Activated CD4-positive, alpha-beta T cell treated with anti-CD3 and anti-CD28 coated beads, Interleukin-2, Interleukin-4, amounts not matched to agents 100 ng/mL and 50 ng/mL, durations not matched to agents 16 hours and 8 hours (primary cell): ENCODE measurements around the gene CLIC1.

Experiments used
- DNase-seq: peaks from one replicate; pipeline ENCODE4 v3.0.0-alpha.2; 2020; ENCODE audit warnings: low spot score

The CLIC1 gene

DNA sequence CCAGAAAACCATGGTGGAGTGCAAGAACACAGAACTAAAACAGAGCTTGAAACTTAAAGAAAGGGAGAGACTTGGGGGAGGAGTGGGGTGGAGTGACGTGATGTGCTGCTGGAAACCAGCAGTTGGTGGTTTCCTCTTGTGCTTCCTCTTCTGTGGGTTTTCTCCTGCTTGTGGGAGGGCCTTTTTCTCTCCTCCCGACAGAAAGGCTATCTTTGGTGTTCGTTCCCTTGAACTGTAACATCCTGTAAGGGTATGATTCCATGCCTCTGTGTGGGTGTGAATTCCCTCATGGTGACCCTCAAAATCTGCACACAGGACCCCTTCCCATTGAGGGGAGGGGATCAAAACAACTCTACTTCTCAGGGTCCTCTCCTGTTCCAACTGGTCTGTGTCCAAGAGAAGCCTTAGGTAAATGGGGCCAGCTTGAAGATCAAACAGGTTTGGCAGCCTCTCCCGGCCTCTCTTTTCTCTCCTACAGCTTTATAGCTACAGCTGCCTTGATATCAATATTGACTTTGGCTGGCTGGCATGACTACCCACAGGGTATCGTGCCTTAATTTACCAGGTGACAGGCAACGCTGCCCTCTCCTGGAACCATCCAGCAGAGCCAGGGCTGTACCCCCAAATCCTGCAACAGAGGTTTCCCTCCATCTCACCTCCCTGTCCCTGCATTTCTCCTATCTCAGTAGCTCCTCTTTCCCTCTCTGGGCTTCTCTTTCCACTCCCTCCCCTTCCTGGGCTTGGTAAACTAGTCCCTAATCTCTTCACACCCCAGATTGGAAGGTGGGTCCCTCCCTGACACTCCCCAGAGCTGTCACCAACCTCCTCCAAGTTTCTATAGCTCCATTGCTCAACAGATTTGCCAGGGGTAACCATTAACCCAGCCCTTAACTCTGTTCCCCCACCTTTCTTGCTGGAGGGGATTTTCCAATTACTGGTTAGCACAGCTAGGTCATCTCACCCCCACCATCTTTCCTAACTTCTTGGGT, 2.0 kb upstream of the CLIC1 start:
- peak; percentile 86 for DNase-seq

DNA sequence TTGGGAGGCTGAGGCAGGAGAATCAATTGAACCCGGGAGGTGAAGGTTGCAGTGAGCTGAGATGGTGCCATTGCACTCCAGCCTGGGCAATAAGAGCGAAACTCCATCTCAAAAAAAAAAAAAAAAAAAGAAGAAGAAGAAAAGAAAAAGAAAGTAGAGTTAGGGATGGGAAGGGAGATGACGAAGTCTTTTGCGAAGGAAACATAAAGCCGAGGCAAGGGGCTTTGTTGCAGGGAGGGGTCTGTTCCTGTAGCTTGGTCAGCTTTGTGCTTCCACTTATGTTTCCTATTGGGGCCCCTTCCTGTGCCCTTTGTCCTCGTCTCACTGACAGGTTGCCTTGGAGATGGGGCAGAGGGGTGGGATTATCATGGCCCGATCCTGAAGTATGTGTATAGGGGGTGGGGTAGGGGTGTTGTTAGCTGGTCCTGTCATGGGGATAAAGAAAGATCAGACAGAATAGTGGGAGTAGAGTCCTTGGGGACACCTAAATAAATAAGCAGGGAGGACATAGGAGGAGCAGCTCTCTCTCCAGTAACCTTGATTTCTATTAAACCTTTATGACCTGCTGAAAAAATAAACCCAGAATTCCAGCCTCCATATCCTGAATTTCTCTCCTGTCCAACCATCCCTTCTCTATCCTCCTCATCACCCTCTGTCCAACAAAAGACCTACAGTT, 1.1 kb upstream of the CLIC1 start:
- DNase-seq, result peak; percentile 35

DNA sequence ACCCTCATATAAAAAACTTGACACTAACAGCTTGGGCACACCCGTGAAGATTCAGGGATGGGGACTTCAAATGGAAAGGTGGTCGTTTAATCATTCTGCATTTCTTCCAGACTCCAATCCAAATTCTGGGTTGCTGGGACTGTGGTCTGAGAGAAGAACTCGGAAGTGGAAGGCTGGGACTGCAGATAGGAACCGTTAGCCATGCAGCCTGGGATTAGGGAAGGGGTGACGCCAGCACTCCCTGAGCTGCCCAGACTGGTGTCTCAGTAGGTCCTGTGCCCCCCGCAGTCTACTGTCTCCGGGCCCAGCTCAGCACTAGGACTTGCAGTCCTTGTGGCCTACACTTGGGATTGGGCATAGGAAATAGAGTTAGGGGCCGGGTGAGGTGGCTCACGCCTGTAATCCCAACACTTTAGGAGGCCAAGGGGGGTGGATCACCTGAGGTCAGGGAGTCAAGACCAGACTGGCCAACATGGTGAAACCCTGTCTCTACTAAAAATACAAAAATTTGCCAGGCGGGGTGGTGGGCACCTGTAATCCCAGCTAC, 511 bp upstream of the CLIC1 start:
- no peak for DNase-seq

DNA sequence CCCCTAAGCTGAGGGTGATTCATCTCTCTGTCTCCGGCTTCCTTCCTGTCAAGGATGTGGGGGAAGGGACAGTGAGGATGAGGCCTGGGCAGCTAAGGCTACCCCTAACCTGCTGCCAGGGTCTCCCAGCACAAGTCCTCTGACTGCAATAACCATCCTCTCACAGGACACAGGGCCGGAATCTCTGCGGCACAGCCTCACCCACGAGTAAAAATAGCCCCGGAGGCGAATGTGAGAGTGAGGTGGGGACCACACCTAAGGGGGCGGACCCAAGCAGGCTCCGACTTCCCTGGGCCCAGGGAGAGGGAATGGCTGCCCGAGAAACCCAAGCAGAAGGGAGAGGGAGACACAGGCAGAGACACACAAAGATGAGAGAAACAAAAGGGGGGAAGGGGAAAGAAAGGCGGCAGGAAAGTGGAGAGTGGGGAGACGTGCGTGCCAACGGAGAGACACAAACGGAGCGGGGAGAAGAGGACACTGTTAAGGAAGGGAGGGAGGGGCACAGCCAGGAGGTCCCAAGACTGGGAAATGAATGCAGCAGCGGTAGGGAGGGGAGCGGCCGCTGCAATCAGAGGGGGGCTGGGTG, 1.4 kb downstream of the CLIC1 start:
- peak; percentile 82 for DNase-seq

DNA sequence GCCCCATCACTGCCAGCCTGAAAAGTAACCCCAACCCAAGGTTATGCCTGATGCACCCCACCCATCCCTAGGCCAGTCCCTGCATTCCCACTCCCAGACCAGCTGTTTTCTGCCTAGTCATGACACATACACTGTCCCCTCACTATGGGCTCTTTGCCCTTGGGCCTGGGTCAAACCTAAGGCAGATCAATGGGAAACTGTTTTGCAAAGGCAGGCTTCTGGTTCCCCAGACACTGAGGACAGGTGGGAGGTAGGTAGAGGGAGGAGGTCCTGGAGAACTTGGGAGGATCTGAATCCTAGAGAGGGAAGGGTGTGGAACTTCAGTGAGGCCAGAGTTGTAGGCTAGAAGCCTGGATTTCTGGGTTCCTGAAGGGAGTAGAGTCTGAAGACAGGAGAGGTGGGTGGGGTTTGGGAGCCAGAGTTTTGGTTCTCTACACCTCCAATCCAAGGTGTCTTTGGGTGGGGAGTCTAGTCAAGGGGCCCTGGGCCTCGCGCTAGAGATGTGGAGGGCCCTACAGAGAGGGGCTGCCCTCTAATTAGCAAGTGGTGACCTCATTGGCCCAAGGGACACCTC, 2.0 kb downstream of the CLIC1 start:
- DNase-seq, result no peak

DNA sequence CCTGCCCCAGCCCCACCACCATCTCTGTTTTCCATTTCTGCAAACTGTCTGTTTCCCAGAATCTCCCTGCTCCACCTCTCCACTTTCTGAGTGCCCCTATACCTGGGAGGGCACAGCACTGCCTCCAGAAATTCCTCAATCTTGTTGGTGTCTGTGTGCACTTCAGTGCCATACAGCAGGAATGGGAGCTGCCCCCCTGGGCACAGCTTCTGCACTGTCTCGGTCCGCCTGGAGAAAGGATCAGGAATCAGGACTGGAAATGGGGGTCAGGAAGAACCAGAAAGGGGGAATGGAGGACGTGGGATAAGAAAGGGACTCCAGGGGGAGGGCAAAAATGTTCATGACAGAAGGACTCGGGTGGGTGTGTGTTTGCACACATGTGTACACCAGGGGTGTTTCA, 2.6 kb downstream of the CLIC1 start:
- DNase-seq, result no peak

DNA sequence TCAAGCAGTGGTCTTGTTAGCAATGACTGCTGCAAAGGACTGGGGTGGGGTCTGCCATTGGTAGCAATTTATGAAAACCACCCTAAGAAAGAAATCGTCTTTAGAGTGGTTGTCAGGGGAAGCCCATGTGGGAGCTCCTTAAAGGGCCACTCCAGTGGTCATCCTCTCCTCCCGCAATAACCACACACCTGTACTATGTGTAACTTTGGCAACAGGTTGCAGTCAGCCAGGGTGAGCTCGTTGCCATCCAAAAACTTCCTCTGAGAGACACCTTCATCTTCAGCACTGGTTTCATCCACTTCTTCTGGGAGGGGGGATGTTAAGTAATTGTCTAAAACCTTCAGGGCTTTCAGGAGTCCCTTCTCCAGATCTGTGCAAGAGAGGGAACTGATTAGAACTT, 4.3 kb downstream of the CLIC1 start:
- DNase-seq, result no peak

DNA sequence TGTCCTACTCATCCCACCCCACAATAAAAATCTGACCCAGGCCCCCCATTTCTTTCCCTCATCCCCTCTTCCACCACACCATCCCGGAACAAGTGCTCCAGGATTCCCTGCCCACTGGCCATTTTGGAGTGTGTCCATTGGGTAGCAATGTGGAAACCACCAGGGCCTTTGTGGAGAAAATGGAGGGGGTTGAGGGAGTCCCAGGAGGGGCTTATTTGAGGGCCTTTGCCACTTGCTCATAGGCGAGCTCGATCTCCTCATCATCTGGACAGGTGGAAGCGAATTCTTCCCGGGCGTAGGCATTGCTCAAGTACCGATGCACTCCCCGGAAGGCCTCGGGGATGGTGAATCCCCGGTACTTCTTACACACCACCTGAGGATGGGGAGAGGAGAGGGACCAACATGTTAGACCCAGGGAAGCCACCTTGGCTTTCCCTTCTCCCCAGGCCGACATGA, 5.7 kb downstream of the CLIC1 start:
- no peak for DNase-seq

DNA sequence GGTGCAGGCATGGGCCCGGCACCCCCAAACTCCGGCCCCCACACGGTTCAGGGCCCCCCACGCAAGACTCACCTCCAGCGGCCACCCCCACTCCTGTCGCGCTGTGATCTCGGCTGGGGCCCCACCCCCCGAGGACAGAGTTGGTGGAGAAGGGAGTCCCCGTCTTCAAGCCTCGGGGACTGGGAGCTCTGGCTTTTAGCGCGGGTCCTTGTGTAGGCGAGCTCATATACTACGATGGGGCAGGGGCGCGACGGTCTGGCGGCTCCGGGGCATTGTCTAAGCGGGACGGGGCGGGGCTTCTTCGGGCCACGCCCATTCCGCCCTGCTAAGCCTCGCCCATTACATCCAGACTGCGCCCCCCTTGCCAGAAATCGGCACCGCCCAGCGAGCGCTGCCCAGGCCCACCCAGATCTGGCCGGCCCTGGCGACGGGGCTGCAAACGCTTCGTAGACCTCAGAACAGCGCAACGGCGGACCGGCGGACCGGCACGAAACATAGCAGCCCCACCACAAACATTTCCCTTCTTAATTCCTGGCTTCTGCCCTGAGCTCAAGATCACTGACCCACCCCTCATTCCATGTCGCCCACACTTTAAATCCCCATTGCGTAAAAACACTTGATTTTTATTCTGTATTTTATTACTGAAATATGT, 6.2 kb downstream of the CLIC1 start:
- DNase-seq, result peak; percentile 66

DNA sequence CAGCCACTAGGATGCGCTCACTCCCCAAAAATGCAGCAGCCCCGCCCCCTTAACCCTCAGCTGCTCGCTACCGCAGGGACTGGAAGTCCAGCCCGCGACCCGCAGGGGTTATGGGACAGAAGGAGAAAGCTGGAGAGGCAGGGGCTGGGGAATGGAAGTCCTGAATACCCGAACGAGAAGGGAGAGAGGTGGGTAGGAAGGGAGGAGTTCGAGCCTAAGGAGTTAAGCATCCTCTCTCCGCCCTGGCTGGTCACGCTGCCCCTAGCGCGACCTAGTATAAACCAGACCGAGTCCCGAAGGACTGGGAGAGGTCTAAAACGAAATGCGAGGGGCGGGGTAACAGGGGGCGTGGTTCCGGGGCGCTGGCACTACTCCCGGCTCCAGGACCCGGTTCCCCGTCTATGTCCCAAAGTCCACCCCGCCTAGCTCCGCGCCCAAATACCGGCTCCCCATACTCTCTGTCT, 6.8 kb downstream of the CLIC1 start:
- DNase-seq, result peak; percentile 80

DNA sequence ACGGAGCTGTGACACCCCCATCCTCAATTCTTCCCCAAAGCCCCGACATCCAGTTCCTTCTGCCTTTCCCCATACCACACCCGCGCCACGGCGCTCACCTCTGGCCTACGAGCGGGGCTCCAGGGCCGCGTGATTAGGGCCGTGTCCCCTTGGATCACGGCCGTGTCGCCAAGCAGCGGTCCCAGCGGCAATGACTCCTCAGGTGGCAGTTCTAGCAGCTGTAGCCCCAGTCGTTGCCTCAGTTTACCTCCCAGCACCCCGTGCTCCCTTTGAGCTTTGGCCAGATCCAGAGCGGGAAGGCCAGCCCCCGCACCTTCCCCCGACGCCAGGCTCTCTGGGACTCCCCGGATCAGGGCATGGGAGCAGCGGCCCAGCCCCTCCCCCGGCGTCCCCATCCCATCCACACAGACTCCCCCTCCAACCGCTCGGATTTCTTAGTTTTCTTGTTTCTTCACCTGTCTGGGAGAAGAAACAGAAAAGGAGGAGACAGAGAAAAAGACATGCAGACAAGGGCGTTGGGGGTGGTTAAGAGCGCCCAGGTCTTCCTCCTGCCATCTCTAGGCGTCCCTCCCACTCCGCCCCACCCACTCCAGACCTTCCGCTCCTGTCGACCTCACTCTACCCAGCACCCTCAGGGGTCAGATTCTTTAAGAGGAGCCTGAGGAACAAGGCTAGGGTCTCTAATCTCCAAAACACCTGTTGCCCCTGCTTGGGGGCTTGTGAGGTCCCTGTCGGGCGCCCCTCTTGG, 7.4 kb downstream of the CLIC1 start, which contains the start of gene DDAH2:
Gene DDAH2, minus strand, starts transcription at position 533 of the 748 bp plus-strand sequence. Its CDS starts 138 bp downstream, at position 395.
- DNase-seq, result no peak

DNA sequence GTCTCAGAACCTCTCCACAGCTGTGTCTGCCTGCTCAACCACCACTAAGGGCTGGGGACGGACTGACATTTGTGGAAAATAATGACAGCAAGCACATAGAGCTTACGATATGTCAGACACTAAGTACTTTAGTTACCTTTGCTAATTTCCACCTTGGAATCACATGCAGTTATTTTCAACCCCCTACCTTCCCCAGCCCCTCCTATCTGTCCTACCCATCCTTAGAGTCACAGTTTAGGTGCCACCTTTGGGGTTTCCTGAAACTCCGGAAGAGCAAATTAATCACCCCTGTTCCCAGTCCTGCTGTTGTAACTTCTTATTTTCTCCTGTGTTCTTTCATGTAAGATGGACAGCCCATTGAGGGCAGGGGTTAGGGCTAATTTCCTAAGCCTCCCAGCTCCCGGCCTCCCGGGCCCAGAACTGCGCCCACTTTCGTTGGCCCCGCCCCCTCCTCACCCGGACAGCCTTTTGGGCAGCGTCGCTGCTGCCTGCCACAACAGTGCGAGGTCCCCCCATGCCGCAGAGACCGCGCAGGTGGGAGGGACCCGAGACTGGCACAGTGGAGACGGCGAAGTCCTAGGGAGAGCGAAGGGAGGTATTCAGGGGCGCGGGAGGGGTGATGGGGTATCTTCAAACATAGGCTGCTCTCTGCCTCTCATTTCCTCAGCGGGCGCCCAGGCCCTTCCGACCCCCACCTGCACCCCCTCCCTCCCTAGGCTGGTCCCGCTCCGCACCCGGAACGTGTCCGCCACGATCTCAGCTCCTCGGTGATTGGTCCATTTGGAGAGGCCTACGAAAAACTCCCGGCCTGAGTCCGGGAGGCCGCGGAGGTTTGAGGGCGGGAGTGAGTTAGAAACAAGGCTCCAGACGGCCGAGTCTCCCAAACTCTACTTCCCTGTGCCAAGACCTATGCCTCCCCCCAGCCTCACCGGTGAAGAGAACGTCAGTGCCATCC, 8.3 kb downstream of the CLIC1 start:
- peak; percentile 20 for DNase-seq

DNA sequence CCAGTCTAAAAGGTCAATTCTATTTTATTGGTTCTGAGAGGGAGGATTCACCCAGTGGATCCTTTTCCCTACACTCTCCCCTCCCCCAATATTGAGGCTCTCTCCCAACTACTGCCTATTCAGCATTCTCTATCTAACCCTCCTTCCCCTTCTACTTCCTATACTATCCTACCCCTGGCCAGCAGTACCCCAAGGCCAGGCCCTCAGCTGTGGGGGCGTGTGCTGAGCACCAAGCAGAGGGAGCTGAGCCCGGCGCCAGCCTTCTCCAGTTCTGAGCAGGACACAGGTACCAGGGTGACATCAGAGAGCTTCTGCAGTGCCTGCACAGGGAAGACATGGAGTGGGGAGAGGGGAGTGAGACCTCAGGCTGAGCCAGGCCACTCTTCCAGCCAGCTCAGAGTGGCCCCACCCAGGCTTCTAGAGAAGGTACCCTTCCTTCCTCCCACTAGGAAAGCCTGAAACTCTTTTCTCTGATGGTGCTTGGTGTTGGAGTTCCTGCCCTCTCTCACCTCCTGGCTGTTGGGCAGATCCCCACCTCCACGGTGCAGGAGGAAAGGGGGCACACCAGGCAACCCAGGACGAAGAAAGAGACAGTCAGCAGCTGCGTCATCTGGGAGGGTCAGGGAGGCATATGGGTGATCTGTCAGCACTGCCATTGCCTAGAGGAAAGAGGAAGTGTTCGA, 9.2 kb downstream of the CLIC1 start:
- DNase-seq, result no peak

DNA sequence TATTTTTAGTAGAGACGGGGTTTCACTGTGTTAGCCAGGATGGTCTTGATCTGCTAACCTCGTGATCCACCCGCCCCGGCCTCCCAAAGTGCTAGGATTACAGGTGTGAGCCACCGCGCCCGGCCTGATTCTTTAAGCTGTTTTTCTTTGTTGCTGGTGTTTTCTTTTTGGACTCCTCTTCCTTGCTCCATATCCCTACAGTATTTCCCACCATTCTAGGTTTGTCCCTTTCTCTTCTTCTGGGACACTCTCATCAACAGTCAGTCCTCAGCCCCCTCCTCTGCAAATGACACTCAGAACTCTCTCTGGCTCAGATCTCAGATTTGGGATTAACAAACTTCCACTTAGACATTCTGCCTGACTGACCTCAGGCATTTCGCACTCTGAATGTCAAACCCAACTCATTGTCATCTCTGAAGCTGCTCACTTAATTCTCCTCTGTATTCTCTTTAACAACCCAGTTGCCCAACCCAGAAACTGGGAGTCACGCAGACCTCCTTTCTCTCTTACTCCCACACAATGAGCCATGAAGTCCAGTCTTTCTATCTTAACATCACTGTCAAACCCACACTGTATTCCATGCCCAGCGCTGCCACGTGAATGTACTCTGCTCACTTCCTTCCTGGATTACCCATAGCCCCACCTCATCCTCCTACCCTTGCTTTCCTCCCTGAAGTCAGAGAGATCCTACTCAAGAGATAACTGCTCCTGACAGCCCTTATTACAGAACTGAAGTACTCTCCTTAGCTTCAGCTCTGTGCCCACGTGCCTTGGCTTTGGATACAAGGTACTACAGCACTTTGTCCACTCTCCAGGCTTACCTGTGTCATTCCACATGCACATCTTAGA, 10.6 kb downstream of the CLIC1 start:
- no peak for DNase-seq

DNA sequence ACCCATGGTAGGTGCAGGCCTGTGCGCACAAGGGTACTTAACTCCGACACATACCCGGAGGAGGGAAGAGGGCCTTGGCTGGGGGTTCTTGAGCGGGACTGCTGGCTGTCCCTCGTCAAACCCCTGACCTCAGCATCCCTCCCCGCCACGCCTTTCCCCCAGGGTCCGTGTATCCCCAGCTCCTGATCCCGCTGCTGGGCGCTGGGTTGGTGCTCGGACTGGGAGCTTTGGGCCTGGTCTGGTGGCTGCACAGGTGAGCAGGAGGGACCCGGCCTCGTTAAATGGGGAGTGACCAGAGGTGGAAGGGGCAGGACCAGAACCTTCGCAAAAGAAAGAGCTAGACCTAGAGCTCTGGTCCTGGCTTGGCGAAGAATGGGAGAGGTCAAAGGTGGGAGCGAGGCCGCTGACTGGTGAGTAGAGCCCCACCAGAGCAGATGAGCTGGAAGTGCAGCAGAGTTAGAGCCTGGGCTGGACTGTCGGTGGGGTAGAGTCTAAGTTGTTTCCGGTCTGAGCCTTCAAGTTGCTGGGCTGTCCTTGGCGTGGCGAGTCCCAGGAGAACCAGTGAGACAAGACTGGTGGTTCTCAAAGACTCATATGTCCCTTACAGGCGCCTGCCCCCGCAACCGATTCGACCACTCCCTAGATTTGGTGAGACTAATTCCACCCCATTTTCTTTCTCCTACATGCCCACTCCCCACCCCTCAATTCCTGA, 12.2 kb downstream of the CLIC1 start:
- no peak for DNase-seq

DNA sequence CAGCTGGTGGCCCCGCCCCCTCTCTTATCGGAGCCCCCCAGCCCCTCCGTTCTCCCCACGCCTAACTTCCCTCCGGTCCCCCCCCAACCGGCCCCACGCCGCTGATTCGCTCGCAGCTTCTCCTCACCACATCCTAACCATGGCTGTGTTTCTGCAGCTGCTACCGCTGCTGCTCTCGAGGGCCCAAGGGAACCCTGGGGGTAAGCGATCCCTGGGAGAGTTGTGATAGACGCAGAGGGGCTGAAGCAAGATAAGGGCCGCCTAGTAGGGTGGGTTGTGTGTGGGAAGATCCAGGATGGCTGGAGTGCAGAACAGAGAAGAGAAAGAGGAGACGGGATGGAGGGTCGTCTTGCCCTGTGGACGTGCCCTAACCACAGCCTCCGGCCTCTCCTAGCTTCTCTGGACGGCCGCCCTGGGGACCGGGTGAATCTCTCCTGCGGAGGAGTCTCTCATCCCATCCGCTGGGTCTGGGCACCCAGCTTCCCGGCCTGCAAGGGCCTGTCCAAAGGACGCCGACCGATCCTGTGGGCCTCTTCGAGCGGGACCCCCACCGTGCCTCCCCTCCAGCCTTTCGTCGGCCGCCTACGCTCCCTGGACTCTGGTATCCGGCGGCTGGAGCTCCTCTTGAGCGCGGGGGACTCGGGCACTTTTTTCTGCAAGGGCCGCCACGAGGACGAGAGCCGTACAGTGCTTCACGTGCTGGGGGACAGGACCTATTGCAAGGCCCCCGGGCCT, 12.9 kb downstream of the CLIC1 start, which contains the start of gene MPIG6B:
Gene MPIG6B, plus strand, starts transcription at position 129 of the 735 bp plus-strand sequence. Its CDS starts 11 bp downstream, at position 140.
- DNase-seq, result no peak
